Loucy (cell line): Measurements from ENCODE around the gene RAB4A.
A peak's percentile ranks its signal among the peaks of the same experiment; 100 is the strongest.

ENCODE experiments used
- H2AFZ ChIP-seq: fragments of 200-600 bp; sonication (generic); 2 replicates; pipeline ENCODE4 v1.6.0; 2016; ENCODE audit warnings: antibody characterized with exemption, mild to moderate bottlenecking, low read length, moderate library complexity
- H3F3A ChIP-seq: fragments of 200-600 bp; 2 replicates; pipeline ENCODE4 v1.6.0; 2016; ENCODE audit warnings: antibody characterized with exemption, low read depth, mild to moderate bottlenecking
- H3K27me3 ChIP-seq: fragments of 200-600 bp; sonication (generic); 2 replicates; pipeline ENCODE4 v1.6.1; 2014; ENCODE audit warnings: low read length, mild to moderate bottlenecking; ENCODE audit not compliant: insufficient read depth, poor library complexity, severe bottlenecking
- H3K36me3 ChIP-seq: fragments of 200-600 bp; sonication (generic); 2 replicates; pipeline ENCODE4 v1.6.1; 2016; ENCODE audit warnings: low read length; ENCODE audit not compliant: insufficient read depth
- H3K4me1 ChIP-seq: fragments of 200-600 bp; sonication (generic); 2 replicates; pipeline ENCODE4 v1.5.1; 2014; ENCODE audit warnings: low read length, mild to moderate bottlenecking; ENCODE audit not compliant: insufficient read depth, poor library complexity, severe bottlenecking
- H3K4me2 ChIP-seq: fragments of 200-600 bp; sonication (generic); 2 replicates; pipeline ENCODE4 v1.6.0; 2014; ENCODE audit warnings: antibody characterized with exemption, low read length, low read depth, mild to moderate bottlenecking; ENCODE audit not compliant: poor library complexity, severe bottlenecking
- H3K4me3 ChIP-seq: fragments of 200-600 bp; sonication (generic); 2 replicates; pipeline ENCODE4 v1.5.1; 2014; ENCODE audit warnings: low read length, mild to moderate bottlenecking, mixed read lengths; ENCODE audit not compliant: poor library complexity, severe bottlenecking
- H3K79me2 ChIP-seq: fragments of 200-600 bp; sonication (generic); 2 replicates; pipeline ENCODE4 v1.6.1; 2014; ENCODE audit warnings: low read length; ENCODE audit not compliant: insufficient read depth
- H3K9ac ChIP-seq: fragments of 200-600 bp; sonication (generic); 2 replicates; pipeline ENCODE4 v1.6.0; 2014; ENCODE audit warnings: mild to moderate bottlenecking, low read depth, low read length, moderate library complexity; ENCODE audit not compliant: poor library complexity, severe bottlenecking
- H3K9me2 ChIP-seq: fragments of 200-600 bp; sonication (generic); replicated peaks from 2 replicates; pipeline ENCODE4 v1.6.1; 2016; ENCODE audit warnings: low read depth, low read length, mixed read lengths
- H3K9me3 ChIP-seq: fragments of 200-600 bp; sonication (generic); 2 replicates; pipeline ENCODE4 v1.6.1; 2014; ENCODE audit warnings: mild to moderate bottlenecking, antibody characterized with exemption, low read length, low read depth; ENCODE audit not compliant: insufficient read depth
- H4K20me1 ChIP-seq: fragments of 200-600 bp; sonication (generic); 2 replicates; pipeline ENCODE4 v1.6.0; 2014; ENCODE audit warnings: antibody characterized with exemption, low read length, mild to moderate bottlenecking; ENCODE audit not compliant: insufficient read depth, poor library complexity, severe bottlenecking
- CTCF ChIP-seq: fragments of 200-600 bp; sonication (generic); conservative IDR thresholded peaks from 2 replicates; pipeline ENCODE4 v1.5.1; 2014; ENCODE audit warnings: mild to moderate bottlenecking, antibody characterized with exemption, low read length
- EZH2phosphoT487 ChIP-seq: fragments of 200-600 bp; IDR thresholded peaks from 2 replicates; pipeline ENCODE4 v1.6.1; 2018; ENCODE audit warnings: antibody characterized with exemption, mild to moderate bottlenecking, moderate library complexity, borderline replicate concordance

RAB4A gene

DNA sequence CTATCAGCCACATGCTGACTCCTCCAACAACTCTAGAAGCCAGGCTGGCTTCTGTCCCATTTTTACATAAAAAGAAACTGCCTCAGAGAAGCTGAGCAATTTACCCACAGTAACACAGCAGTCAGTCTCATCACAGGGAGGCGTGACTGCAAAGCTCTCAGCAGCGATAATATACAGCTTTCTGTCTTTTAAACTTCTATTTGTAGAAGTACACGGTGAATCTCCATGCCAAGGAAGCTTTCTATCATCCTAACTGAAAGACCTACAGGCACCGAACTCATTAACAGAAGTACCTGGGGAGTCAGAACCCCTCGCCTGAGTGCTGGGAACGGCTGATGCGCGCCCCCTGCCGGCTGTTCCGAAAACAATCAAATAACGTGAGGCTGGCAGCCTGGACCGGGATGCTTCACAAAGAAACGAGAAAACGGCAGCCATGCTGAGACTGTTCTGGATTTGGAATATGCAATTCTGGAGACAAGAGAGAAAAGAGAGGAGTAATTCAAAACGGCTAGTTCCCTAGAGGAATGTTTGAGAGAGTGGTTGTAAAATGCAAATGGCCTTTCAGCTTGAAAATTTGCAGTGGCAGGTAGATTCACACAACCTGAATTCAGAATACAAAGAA is 43.5 kb upstream of the RAB4A start:
- Histone ChIP-seq H3K9me3 (no peaks in the 10 kb centered on the region), H3K27me3 (no peaks in the 10 kb centered on the region), H3K9me2 (no peaks in the 10 kb centered on the region), H3K79me2 (no peaks in the 10 kb centered on the region), H3F3A (no peaks in the 10 kb centered on the region), H3K4me2 (no peak overlapping the region), H3K36me3 (no peaks in the 10 kb centered on the region), H3K4me1 (peaks cover 35% of the 10 kb centered on the region), H2AFZ (peak overlapping the region; percentile 79), H3K9ac (no peak overlapping the region), H4K20me1 (no peaks in the 10 kb centered on the region), H3K4me3 (no peak overlapping the region)
- TF ChIP-seq EZH2phosphoT487 (no peak), CTCF (peak; percentile 96)

- TF ChIP-seq EZH2phosphoT487 (no peak), CTCF (no peak)
- no peaks in the 10 kb centered on the region for H4K20me1 ChIP-seq
- H3K9me2 ChIP-seq = no peaks in the 10 kb centered on the region
- H3K4me1 ChIP-seq = peaks cover 33% of the 10 kb centered on the region
- H3K4me3 ChIP-seq = no peak overlapping the region
- no peak overlapping the region for H3K4me2 ChIP-seq
- no peaks in the 10 kb centered on the region for H3K9me3 ChIP-seq
- no peaks in the 10 kb centered on the region for H3K27me3 ChIP-seq
- H3K9ac ChIP-seq = no peak overlapping the region
- H3K36me3 ChIP-seq = no peaks in the 10 kb centered on the region
- H3F3A ChIP-seq = no peaks in the 10 kb centered on the region
- H2AFZ ChIP-seq = no peak overlapping the region
- no peaks in the 10 kb centered on the region for H3K79me2 ChIP-seq
Measured at GRCh38 chr1:229228522-229228921, 42.4 kb upstream of the RAB4A start.

GRCh38 chr1:229229137-229229720 is 41.7 kb upstream of the RAB4A start:
- H3K79me2 ChIP-seq = no peaks in the 10 kb centered on the region
- no peaks in the 10 kb centered on the region for H4K20me1 ChIP-seq
- no peak overlapping the region for H3K4me3 ChIP-seq
- H3K36me3 ChIP-seq = no peaks in the 10 kb centered on the region
- H3K9me3 ChIP-seq = no peaks in the 10 kb centered on the region
- no peaks in the 10 kb centered on the region for H3F3A ChIP-seq
- no peaks in the 10 kb centered on the region for H3K9me2 ChIP-seq
- peaks cover 26% of the 10 kb centered on the region for H3K4me1 ChIP-seq
- H2AFZ ChIP-seq = no peak overlapping the region
- TF ChIP-seq CTCF (no peak), EZH2phosphoT487 (no peak)
- H3K27me3 ChIP-seq = no peaks in the 10 kb centered on the region
- H3K4me2 ChIP-seq = no peak overlapping the region
- H3K9ac ChIP-seq = no peak overlapping the region
